ENCODE data around the gene WASF2. TPM values are rescaled to one million over a fixed set of nuclear protein-coding genes. Genes with fewer than 3 reads are reported as not detected.

WASF2 gene
- total and polyA plus RNA-seq, 2 of the 8 experiments (the other 6 are each of a cell fraction or from before 2014, with no cell fraction given) = 32.1 to 86.6 TPM

GRCh38 chr1:27504588-27505419, 14.8 kb upstream of the WASF2 start (continued):
- TF ChIP-seq KDM4A (IDR thresholded peaks at IDR 0.05; ENCODE audit: low read depth, low read length, severe bottlenecking) = no peak
- TF ChIP-seq ASH2L (IDR thresholded peaks at IDR 0.05; ENCODE audit: low read length) = peak; percentile 22
- no peak for TF ChIP-seq EP300 (IDR thresholded peaks at IDR 0.05; ENCODE audit: borderline replicate concordance in 1 of 2, low read depth in 2 of 2, low read length in 2 of 2)
- no peak for TF ChIP-seq NRF1 (IDR thresholded peaks at IDR 0.05; ENCODE audit: low read depth, low read length)
- TF ChIP-seq JUND (IDR thresholded peaks at IDR 0.05; ENCODE audit: low read length) = no peak
- TF ChIP-seq PHF8 (conservative IDR thresholded peaks at IDR 0.05; ENCODE audit: low read depth, low read length) = no peak
- no peak for TF ChIP-seq SIN3A (conservative IDR thresholded peaks at IDR 0.05 in 1 of 2, IDR thresholded peaks at IDR 0.05 in 1 of 2; ENCODE audit: low read depth in 1 of 2, low read length in 2 of 2)
- no peak for TF ChIP-seq CBX5 (IDR thresholded peaks at IDR 0.05; ENCODE audit: low read depth, low read length)
- no peak for TF ChIP-seq POLR2A (IDR thresholded peaks at IDR 0.05; ENCODE audit: control extremely low read depth in 1 of 2, low read depth in 2 of 2, low read length in 2 of 2)
- TF ChIP-seq CREB1 (IDR thresholded peaks at IDR 0.05) = no peak
- TF ChIP-seq CTCF (IDR thresholded peaks at IDR 0.05; ENCODE audit: control extremely low read depth in 1 of 3, insufficient read depth in 1 of 3, low read depth in 1 of 3, low read length in 3 of 3) = no peak
- TF ChIP-seq RXRA (IDR thresholded peaks at IDR 0.05; ENCODE audit: insufficient read depth, low read depth, low read length) = no peak
- peak; percentile 98 for TF ChIP-seq KDM1A (IDR thresholded peaks at IDR 0.05; ENCODE audit: borderline replicate concordance, low read length)
- no peak for TF ChIP-seq BRCA1 (IDR thresholded peaks at IDR 0.05; ENCODE audit: low read depth, low read length)
- no peak for TF ChIP-seq JUN (IDR thresholded peaks at IDR 0.05; ENCODE audit: low read depth, low read length)
- no peak for TF ChIP-seq YY1 (IDR thresholded peaks at IDR 0.05; ENCODE audit: low read depth, low read length)
- no peak for TF ChIP-seq MAFK (IDR thresholded peaks at IDR 0.05; ENCODE audit: low read depth, low read length)
- 0 out of 2 replicates have a peak, but pooled peaks have one; percentile 34 for TF ChIP-seq TAF1 (IDR thresholded peaks at IDR 0.05; ENCODE audit: low read depth, low read length)

All from H1 (cell line).